ENCODE results near the gene RTL5. TPM values are rescaled to one million over a fixed set of nuclear protein-coding genes. Genes with fewer than 3 reads are reported as not detected.

RTL5 gene
- polyA plus RNA-seq, 1 donor from 2014 or later = 10.5 TPM

DNA sequence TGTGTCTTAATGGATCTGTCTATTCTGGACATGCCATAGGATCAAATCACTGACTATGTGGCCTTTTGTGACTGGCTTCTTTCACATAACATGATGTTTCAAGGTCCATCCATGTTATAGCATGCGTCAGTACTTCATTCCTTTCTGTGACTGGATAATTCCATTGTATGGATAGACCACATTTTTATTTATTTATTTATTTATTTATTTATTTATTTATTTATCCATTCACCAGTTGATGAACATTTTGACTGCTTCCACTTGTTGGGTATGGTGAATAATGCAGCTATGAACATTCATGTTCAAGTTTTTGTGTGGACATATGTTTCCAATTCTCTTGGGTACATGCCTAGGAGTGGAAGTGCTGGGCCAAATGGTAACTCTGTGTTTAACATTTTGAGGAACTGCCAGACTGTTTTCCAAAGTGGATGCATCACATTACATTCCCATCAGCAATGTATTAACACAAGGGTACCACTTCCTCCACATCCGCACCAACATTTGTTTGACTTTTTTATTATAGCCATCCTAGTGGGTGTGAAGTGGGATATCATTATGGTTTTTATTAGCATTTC is 14.0 kb downstream of the RTL5 start:
- Histone ChIP-seq H3K27ac (ENCODE audit: low read length) (no peak overlapping the region), H3K9ac (ENCODE audit: low read length) (no peak overlapping the region), H3F3A (ENCODE audit: insufficient read depth, low read length, poor library complexity, severe bottlenecking) (no peaks in the 10 kb centered on the region), H3K79me2 (replicated peaks; ENCODE audit: insufficient read depth, low read length) (no peaks in the 10 kb centered on the region), H2AFZ (ENCODE audit: low read depth, low read length) (no peak overlapping the region), H4K20me1 (ENCODE audit: insufficient read depth) (no peaks in the 10 kb centered on the region), H3K4me3 (ENCODE audit: low read length) (no peak overlapping the region), H3K9me3 (ENCODE audit: low read length) (no peaks in the 10 kb centered on the region), H3K9me2 (ENCODE audit: insufficient read depth, low read length) (no peaks in the 10 kb centered on the region), H3K27me3 (ENCODE audit: insufficient read depth, low read depth, low read length) (no peaks in the 10 kb centered on the region), H3K36me3 (ENCODE audit: insufficient read depth, low read length) (no peaks in the 10 kb centered on the region), H3K4me2 (ENCODE audit: low read length) (no peak overlapping the region)
- TF ChIP-seq RAD21 (conservative IDR thresholded peaks at IDR 0.05) = no peak
- TF ChIP-seq REST (IDR thresholded peaks at IDR 0.05; ENCODE audit: borderline replicate concordance) = no peak

DNA sequence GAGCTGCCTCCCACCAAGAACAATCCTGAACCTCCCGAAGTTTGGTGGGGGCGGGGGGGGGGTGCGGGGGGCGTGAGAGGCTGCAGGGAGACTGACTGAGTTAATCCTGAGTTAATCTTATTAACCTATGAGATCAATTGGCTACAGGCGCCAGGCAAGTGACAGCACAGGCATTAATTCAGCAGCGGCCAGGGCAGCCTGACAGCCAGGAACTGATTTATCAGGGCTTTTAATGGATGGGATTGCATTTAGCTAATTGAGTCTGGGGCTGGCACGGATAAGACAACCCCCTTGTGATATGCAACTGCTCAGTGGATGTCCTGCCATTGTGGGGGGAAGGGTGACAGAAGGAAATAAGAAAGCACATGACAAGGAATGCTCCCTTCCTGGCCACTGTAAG is 16.3 kb downstream of the RTL5 start:
- H3K36me3 ChIP-seq (ENCODE audit: insufficient read depth, low read length) = no peaks in the 10 kb centered on the region
- no peaks in the 10 kb centered on the region for H3K9me3 ChIP-seq (ENCODE audit: low read length)
- H3K27me3 ChIP-seq (ENCODE audit: insufficient read depth, low read depth, low read length) = no peaks in the 10 kb centered on the region
- H3K9me2 ChIP-seq (ENCODE audit: insufficient read depth, low read length) = no peaks in the 10 kb centered on the region
- H2AFZ ChIP-seq (ENCODE audit: low read depth, low read length) = no peak overlapping the region
- H3K4me3 ChIP-seq (ENCODE audit: low read length) = no peak overlapping the region
- no peaks in the 10 kb centered on the region for H4K20me1 ChIP-seq (ENCODE audit: insufficient read depth)
- H3F3A ChIP-seq (ENCODE audit: insufficient read depth, low read length, poor library complexity, severe bottlenecking) = no peaks in the 10 kb centered on the region
- H3K9ac ChIP-seq (ENCODE audit: low read length) = no peak overlapping the region
- H3K79me2 ChIP-seq (replicated peaks; ENCODE audit: insufficient read depth, low read length) = no peaks in the 10 kb centered on the region
- H3K27ac ChIP-seq (ENCODE audit: low read length) = no peak overlapping the region
- no peak for TF ChIP-seq POLR2AphosphoS5 (IDR thresholded peaks at IDR 0.05)
- no peak for TF ChIP-seq REST (IDR thresholded peaks at IDR 0.05; ENCODE audit: borderline replicate concordance)
- no peak for TF ChIP-seq TAF1 (IDR thresholded peaks at IDR 0.05; ENCODE audit: low read depth)
- TF ChIP-seq MXI1 (conservative IDR thresholded peaks at IDR 0.05; ENCODE audit: poor library complexity, severe bottlenecking) = no peak
- no peak for TF ChIP-seq EP300 (conservative IDR thresholded peaks at IDR 0.05; ENCODE audit: poor library complexity, severe bottlenecking)
- TF ChIP-seq, protein P1, sequence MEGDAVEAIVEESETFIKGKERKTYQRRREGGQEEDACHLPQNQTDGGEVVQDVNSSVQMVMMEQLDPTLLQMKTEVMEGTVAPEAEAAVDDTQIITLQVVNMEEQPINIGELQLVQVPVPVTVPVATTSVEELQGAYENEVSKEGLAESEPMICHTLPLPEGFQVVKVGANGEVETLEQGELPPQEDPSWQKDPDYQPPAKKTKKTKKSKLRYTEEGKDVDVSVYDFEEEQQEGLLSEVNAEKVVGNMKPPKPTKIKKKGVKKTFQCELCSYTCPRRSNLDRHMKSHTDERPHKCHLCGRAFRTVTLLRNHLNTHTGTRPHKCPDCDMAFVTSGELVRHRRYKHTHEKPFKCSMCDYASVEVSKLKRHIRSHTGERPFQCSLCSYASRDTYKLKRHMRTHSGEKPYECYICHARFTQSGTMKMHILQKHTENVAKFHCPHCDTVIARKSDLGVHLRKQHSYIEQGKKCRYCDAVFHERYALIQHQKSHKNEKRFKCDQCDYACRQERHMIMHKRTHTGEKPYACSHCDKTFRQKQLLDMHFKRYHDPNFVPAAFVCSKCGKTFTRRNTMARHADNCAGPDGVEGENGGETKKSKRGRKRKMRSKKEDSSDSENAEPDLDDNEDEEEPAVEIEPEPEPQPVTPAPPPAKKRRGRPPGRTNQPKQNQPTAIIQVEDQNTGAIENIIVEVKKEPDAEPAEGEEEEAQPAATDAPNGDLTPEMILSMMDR (IDR thresholded peaks at IDR 0.05; ENCODE audit: poor library complexity, severe bottlenecking) = no peak
- TF ChIP-seq RAD21 (conservative IDR thresholded peaks at IDR 0.05) = no peak
- TF ChIP-seq SMC3 (conservative IDR thresholded peaks at IDR 0.05; ENCODE audit: poor library complexity) = no peak
- no peak for TF ChIP-seq EZH2 (IDR thresholded peaks at IDR 0.05; ENCODE audit: borderline replicate concordance, insufficient read depth, low read length, poor library complexity, severe bottlenecking)
- H3K4me2 ChIP-seq (ENCODE audit: low read length) = no peak overlapping the region
